Dedifferentiated amniotic fluid mesenchymal stem cell (primary cell): Measurements from ENCODE around the gene TCF23.
A peak's percentile ranks its signal among the peaks of the same experiment; 100 is the strongest.
"Not testable (repeated sequence)": the region's sequence is repeated elsewhere in the genome, so short reads cannot be mapped to it uniquely, and the experiment has no call there.

Experiments
- DNase-seq: peaks from one replicate; pipeline ENCODE4 v3.0.0-alpha.2; 2016; ENCODE audit errors: extremely low spot score

TCF23 gene

GRCh38 chr2:27189989-27190388, 41.2 kb downstream of the TCF23 start:
- DNase-seq, result no peak

- DNase-seq, result peak; percentile 52
Measured at GRCh38 chr2:27191070-27191829, 42.4 kb downstream of the TCF23 start.

- DNase-seq, result no peak
Measured at GRCh38 chr2:27194538-27195354, 45.9 kb downstream of the TCF23 start.

- not testable (repeated sequence) for DNase-seq
Measured at GRCh38 chr2:27195799-27196198, 47.0 kb downstream of the TCF23 start.

DNA sequence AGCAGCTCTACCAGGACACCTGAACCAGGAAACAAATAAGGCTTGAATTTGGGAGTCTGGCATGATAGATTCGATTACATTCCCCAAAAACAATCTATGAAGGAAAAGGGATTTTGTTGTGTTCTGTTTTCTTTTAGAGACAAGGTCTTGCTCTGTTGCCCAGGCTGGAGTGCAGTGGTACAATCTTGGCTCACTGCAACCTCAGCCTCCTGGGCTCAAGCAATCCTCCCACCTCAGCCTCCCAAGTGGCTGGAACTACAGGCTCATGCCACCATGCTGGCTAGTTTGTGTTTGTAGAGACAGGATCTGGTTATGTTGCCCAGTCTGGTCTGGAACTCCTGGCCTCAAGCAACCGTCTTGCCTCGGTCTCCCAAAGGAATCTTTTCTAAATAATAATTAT, 49.3 kb downstream of the TCF23 start:
- not testable (repeated sequence) for DNase-seq

DNA sequence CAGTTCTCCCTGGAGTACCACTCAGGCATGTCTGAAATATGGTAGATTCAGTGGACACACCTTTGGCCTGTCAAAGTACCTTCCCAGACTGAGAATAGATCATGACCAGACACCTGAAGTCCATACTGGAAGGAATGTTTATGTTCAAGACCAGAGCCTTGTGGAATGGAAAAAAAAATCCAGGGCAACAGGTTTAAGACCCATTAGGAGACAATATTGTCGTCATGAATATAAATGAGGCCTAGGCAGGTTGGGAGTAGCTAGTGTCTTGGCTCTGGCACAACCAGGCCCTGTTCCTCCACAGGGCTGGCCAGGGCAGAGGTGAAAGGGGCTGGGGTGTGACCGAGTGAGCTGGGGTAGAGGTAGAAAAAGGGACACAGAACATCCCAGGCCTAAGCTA, 49.8 kb downstream of the TCF23 start:
- DNase-seq, result no peak

DNA sequence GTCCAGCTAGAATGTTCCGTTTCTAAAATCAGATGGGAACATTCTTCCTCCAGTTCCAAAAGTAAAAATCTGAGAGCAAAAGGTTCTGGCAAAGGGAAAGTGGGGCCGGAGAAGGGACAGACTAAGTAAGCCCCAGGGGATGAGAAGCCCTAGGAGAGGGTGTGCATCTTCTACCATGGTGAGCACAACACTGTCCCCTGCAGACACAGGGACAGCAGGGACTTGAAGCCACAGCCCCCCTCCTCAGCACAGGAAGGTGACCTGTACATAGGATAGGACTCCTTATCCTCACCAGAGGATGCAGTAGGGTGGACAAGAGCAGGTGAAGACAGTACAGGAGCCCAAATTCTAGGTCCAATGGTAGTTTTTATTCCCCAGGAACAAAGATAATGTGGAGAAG, 50.4 kb downstream of the TCF23 start:
- no peak for DNase-seq

- no peak for DNase-seq
Measured at GRCh38 chr2:27201675-27202074, 52.9 kb downstream of the TCF23 start.

GRCh38 chr2:27202854-27203253, 54.0 kb downstream of the TCF23 start:
- DNase-seq, result no peak

DNA sequence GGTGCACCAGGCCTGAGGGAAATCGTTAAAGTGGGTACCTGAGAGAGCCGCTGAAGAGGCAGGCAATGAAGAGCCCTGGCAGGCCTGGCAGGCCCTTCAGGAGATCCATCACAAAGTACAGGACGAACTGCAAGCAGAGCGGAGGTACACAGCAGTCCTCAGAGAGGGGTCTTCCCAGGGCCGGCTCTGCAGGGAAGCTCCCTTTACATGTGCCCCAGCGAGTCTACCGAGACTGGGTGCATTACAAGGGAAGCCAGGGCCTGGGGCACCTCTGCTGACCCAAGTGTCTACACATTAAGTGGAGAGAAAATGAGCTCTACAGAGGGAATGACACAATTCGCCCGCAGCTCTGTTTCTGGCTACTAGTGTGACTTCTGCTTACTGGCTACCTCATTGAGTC, 54.9 kb downstream of the TCF23 start:
- no peak for DNase-seq

GRCh38 chr2:27204566-27204965, 55.8 kb downstream of the TCF23 start:
- no peak for DNase-seq

- no peak for DNase-seq
Measured at GRCh38 chr2:27205206-27205605, 56.4 kb downstream of the TCF23 start.

- DNase-seq, result no peak
Measured at GRCh38 chr2:27206346-27206745, 57.5 kb downstream of the TCF23 start.
